Right ventricle myocardium superior (tissue), 1 donor: ENCODE results near the gene ARHGAP9. TPM values are rescaled to one million over a fixed set of nuclear protein-coding genes. Genes with fewer than 3 reads are reported as not detected.
"Not testable (repeated sequence)": the region's sequence is repeated elsewhere in the genome, so short reads cannot be mapped to it uniquely, and the experiment has no call there.

ENCODE experiments used
- ATAC-seq: fragments of 200-7000 bp; cut with Tn5 transposase; one replicate; pipeline ENCODE4 v1.9.1; 2020; ENCODE audit warnings: mild to moderate bottlenecking; ENCODE audit not compliant: poor library complexity
- DNase-seq: peaks from one replicate; pipeline ENCODE4 v3.0.0-alpha.2; 2020
- intact Hi-C: fragments of 100-400 bp; cut with DNase I; formaldehyde crosslinking; loops from one replicate; pipeline ENCODE4 v1.11.2; 2022
- total RNA-seq: library from RNA; stranded (reverse); fragmentation: NEBNext Ultra II Directional; extraction: Animal tissue kit (Norgen Biotek cat#: 25700); gene quantifications from one replicate; pipeline ENCODE4 v1.2.1, GENCODE V29; 2021
- donor health status: DM: no; HTN: yes; CAD: no; lungs with severe emphysema.

Gene ARHGAP9
- total RNA-seq, 1 donor from 2014 or later: 4.1 TPM

- DNase-seq (no peak), ATAC-seq (no peak)
- intact Hi-C loops: no loop called here
Measured at GRCh38 chr12:57498132-57498502, 18.5 kb upstream of the ARHGAP9 start.

GRCh38 chr12:57497223-57498131, 17.8 kb upstream of the ARHGAP9 start:
- DNase-seq: no peak
- intact Hi-C loops: no loop called here
- ATAC-seq: no peak

GRCh38 chr12:57496822-57497221, 17.2 kb upstream of the ARHGAP9 start:
- DNase-seq (no peak), ATAC-seq (peak; percentile 25)
- intact Hi-C loops: no loop called here

GRCh38 chr12:57495051-57495701, 15.5 kb upstream of the ARHGAP9 start:
- ATAC-seq, DNase-seq, intact Hi-C loops: not testable (repeated sequence)

- no peak for ATAC-seq
- intact Hi-C loops: no loop called here
Measured at GRCh38 chr12:57491393-57492280, 12.0 kb upstream of the ARHGAP9 start.

GRCh38 chr12:57490126-57490525, 10.5 kb upstream of the ARHGAP9 start:
- intact Hi-C loops: no loop called here
- ATAC-seq: no peak
- DNase-seq: no peak

More at GRCh38 chr12:57491393-57492280, 12.0 kb upstream of the ARHGAP9 start:
- DNase-seq: no peak

DNA sequence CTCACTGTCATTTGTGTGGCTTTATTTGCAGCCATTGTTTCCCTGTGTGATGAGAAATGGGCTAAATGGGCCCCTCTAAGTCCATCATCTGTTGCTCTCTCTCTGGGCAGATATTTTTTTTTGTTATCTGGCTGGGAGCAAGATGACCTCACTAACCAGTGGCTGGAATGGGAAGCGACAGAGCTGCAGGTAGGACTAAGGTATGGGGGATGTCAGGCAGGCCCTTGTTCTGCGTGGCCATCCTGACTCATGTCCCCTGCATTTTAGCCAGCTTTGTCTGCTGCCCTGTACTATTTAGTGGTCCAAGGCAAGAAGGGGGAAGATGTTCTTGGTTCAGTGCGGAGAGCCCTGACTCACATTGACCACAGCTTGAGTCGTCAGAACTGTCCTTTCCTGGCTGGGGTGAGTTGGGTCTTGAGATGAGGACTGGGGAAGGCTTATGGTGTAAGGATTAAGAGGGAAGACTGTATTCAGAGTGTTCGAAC, 9.5 kb upstream of the ARHGAP9 start:
- DNase-seq (no peak), ATAC-seq (no peak)
- intact Hi-C loops: no loop called here

GRCh38 chr12:57488402-57489156, 8.9 kb upstream of the ARHGAP9 start:
- no peak for DNase-seq
- intact Hi-C loops: no loop called here

DNA sequence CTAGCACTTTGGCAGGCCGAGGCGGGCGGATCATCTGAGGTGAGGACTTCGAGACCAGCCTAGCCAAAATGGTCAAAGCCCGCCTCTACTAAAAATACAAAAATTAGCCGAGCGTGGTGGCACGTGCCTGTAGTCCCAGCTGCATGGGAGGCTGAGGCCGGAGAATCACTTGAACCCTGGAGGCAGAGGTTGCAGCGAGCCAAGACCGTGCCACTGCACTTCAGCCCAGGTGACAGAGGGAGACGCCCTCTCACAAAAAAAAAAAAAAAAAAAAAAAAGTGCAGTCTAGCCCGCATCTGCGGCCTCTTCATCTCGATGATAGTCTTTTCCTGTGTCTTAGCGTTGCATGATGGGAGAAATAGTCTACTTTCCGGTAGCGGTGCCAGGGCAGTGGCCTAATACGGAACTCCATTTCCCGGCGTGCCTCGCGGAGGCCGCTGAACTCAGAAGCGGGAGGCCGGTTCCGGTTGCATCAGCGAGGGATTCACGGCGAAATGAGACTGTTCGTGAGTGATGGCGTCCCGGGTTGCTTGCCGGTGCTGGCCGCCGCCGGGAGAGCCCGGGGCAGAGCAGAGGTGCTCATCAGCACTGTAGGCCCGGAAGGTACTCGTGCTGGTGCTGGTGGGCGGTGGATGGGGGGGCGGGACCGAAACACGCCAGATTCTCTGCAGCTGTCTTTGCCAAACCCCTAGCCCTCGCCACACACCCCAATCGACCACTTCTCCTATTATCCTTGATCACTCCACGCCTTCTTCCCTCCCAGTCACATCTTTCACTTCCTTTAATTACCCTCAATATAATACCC, 8.1 kb upstream of the ARHGAP9 start, which contains the start of gene MARS1:
MARS1 (plus strand) TSS at position 472 of the 805 bp plus-strand sequence; CDS start at position 495, 23 bp downstream.
- DNase-seq: peak; percentile 97
- ATAC-seq: peak; percentile 99
- intact Hi-C loops: no loop called here

More at GRCh38 chr12:57488402-57489156, 8.9 kb upstream of the ARHGAP9 start:
- no peak for ATAC-seq

DNA sequence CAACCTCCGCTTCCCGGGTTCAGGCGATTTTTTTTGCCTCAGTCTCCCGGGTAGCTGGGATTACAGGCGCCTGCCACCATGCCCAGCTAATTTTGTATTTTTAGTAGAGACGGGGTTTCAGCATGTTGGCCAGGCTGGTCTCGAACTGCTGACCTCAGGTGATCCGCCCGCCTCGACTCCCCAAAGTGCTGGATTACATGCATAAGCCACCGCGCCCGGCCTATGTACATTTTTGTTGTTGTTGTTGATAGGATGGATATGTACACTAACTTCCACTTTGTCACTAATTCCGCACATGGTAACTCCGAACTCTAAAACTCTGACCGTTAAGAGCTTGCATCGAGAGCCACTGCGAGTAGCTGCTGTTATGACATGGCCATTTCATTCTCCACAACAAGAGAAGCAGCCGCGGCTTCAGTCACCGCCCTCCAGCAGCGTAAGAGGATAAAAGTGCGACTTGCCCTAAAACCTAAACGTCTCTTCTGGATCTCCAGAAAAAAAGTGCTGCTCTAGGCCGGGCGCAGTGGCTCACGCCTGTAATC, 7.5 kb upstream of the ARHGAP9 start:
- ATAC-seq (no peak), DNase-seq (no peak)
- intact Hi-C loops: no loop called here

GRCh38 chr12:57485695-57486094, 6.0 kb upstream of the ARHGAP9 start:
- DNase-seq (no peak), ATAC-seq (no peak)
- intact Hi-C loops: no loop called here

DNA sequence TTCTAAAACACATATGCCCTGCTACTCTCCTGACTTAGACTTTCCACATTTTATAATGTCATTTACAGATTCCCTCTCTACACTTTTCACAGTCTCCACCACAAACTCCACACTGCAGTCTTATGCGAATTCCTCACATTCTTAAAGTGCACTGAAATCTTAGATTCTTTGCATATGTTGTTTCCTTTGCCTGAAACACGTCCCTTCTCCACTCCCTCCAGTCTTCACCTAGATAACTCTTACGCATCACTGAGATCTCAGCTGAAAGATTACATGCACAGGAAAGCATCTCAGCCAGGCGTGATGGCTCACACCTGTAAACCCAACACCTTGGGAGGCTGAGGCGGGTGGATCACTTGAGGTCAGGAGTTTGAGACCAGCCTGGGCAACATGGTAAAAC, 3.8 kb upstream of the ARHGAP9 start:
- DNase-seq (no peak), ATAC-seq (no peak)
- intact Hi-C loops: no loop called here

DNA sequence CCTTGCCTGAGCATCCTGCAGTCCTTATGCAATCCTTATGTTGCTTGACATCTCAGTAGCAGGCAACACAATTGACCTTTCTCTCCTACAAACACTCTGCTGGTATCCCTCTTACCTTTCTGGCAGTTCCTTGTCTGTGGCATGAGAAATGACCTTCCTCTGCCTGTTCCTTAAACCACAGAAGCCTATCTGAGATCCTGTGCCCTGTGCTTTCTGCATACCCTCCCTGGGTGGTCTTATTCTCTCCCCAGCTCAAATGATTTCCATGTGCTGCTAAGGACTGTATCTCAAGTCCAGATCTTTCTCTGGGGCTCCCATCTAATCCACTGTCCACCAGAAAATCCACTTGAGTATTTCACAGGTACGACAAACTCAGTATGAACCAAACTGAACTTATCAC, 2.0 kb upstream of the ARHGAP9 start:
- intact Hi-C loops: no loop called here
- ATAC-seq: no peak
- DNase-seq: no peak

DNA sequence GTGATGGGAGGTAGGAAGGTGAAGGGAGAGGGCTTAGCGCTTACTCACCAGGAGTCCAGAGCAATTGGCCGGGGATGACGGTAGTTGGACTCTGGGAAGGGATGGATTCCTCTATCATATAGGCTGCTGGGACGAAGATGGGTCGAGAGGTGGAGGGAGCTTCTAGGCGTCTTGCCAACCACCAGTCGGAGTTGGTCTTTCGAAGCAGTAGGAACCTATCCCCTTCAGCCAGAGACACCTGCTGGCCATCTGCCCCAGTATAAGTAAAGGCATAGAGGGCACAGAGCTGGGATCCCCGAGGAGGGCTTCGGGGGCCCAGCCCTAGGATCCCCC, 657 bp downstream of the ARHGAP9 start:
- DNase-seq (no peak), ATAC-seq (no peak)
- intact Hi-C loops: loop anchor here (10.0 kb wide), 1 partner anchor 146 kb away; no protein-coding TSS in a partner anchor

- peak; percentile 40 for ATAC-seq
- DNase-seq: no peak
- intact Hi-C loops: loop anchor here (10.0 kb wide), 1 partner anchor 147 kb away; no protein-coding TSS in a partner anchor
Measured at GRCh38 chr12:57477710-57478681, 1.7 kb downstream of the ARHGAP9 start.
